GM12801 (cell line): Measurements from ENCODE around the gene AHSG.

Experiments used
- TF ChIP-seq, protein P1 (sequence below): IDR thresholded peaks from one replicate; pipeline ENCODE4 v1.5.1; 2011; ENCODE audit warnings: control low read depth; ENCODE audit not compliant: insufficient read length; ENCODE audit errors: extremely low read depth

Gene AHSG

DNA sequence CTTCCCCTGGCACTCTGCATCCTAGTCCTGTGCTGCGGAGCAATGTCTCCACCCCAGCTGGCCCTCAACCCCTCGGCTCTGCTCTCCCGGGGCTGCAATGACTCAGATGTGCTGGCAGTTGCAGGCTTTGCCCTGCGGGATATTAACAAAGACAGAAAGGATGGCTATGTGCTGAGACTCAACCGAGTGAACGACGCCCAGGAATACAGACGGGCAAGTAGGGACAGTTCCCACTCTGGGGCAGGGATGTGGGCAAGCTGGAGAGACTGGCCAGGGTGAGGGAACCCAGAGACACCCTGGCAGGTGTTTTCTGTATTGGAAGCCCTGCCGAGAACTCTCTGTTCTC, 27.6 kb downstream of the AHSG start:
- TF ChIP-seq, protein P1, sequence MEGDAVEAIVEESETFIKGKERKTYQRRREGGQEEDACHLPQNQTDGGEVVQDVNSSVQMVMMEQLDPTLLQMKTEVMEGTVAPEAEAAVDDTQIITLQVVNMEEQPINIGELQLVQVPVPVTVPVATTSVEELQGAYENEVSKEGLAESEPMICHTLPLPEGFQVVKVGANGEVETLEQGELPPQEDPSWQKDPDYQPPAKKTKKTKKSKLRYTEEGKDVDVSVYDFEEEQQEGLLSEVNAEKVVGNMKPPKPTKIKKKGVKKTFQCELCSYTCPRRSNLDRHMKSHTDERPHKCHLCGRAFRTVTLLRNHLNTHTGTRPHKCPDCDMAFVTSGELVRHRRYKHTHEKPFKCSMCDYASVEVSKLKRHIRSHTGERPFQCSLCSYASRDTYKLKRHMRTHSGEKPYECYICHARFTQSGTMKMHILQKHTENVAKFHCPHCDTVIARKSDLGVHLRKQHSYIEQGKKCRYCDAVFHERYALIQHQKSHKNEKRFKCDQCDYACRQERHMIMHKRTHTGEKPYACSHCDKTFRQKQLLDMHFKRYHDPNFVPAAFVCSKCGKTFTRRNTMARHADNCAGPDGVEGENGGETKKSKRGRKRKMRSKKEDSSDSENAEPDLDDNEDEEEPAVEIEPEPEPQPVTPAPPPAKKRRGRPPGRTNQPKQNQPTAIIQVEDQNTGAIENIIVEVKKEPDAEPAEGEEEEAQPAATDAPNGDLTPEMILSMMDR, result no peak

DNA sequence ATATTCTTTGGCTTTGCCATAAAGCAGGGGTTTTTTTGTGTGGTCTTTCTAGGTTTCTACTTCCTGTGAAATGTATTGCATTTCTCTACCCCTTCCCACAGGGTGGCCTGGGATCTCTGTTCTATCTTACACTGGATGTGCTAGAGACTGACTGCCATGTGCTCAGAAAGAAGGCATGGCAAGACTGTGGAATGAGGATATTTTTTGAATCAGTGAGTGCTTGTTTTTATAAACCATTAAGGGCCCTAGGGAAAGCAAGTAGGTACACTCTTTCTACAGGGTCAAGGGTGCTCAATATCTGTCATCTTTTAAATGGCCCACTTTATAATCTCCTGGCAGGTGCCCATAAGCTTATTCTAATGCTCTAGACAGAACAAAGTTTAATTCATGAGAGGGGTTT, 28.1 kb downstream of the AHSG start:
- TF ChIP-seq, protein P1, result no peak

DNA sequence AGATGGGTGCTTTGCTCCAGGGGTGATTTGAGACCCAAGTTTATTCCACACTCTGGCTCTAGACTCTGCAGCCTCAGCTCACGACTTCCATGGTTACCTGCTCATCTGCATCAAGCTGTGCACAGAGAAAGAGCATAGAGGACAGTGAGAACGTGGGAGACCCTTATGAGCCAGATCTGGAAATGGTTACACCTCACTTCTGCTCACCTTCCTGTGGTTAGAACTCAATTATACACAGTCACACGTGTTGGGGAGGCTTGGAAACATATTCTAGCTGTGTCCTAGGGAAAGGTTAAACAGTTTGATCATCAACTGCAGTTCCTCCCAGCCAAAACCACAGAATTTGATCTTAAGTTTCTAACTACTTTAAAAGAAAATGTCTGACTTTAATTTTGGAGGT, 29.2 kb downstream of the AHSG start:
- TF ChIP-seq, protein P1, result no peak

DNA sequence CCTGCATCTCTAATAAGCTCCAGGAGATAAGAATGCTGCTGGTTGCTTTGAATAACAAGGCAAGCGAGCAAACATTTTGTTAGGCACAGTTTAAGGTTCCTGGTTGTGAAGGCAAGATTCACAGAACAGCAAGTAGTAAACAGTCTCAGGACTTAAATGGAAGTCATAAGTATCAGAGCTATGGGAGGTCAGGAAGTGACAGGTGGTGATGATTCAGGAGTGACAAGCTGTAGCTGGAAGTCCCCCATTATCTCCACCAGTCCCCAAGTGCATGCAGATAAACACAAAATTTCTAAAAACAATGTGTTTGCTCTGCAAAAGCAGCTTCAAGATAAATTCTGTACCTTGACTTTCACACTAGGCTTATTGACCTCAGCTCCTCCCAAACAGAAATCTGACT, 30.6 kb downstream of the AHSG start:
- TF ChIP-seq, protein P1, result no peak

DNA sequence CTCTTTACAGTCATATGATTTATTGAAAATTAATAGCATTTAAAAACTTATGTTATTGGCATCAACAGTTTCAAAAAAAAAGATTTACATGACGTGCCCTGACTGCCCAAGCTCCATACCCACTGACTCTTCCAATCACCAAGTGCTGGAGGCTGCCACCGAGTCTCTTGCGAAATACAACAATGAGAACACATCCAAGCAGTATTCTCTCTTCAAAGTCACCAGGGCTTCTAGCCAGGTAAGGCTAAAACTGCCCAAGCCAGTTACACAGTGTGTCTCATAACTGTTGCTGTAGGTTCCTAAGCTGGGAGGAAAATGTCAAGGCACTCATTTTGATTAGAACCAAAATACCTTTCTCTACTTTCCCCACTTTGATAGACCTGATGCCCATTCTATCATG, 31.8 kb downstream of the AHSG start:
- TF ChIP-seq, protein P1, result no peak

DNA sequence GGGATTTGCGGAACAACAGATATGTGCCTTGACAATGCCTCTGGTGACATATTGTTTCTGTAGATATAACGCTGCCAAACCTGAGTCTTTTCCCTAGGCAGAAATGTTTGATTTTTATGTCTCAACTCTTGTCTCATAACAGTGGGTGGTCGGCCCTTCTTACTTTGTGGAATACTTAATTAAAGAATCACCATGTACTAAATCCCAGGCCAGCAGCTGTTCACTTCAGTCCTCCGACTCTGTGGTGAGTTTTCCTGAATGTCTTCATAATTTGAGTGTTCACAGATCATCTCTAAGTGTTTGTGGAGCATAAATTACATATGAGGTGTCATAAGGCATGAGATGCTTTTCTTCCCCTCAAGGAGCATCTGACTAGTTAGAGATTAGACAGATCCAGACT, 33.2 kb downstream of the AHSG start:
- TF ChIP-seq, protein P1, result no peak

DNA sequence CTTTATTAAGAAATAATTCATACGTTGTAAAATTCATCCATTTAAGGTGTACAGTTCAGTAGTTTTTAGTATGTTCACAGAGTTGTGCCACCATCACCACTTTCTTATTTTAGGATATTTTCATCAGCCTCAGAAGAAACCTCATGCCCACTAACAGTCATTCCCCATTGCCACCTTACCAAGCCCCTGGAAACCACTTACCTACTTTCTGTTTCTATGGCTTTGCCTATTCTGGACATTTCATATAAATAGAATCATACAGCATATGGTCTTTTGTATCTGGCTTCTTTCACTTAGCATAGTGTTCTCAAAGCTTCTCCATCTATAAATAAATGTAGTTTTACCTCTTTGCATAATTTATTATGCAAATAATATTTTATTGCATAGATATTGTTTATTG, 34.0 kb downstream of the AHSG start:
- TF ChIP-seq, protein P1, result no peak

DNA sequence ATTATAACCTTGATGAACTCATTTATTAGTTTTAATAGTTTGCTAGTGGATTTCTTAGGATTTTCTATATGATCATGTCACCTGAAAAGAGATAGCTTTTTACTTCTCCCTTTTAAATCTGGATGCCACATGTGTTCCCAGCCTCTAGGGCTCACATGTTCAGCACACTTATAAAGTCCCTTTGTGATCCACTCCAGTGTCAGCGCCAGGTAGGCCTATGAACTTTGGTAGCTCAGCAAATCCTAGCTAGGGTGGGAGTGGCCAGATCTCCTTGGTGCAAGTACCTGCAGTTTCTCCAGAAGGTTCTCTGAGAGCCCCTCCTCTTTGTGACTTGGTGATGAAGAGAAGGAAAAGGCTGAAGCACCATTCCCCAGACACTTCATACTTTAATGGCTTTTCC, 36.0 kb downstream of the AHSG start:
- TF ChIP-seq, protein P1, result no peak
